ENCODE results near the gene TCEANC.

The TCEANC gene

GRCh38 chrX:13699183-13699826 is 46.4 kb downstream of the TCEANC start:
- Histone ChIP-seq H3K4me3 (ENCODE audit: low read length) (no peak overlapping the region), H3K9me3 (ENCODE audit: control insufficient read depth, insufficient read depth, low read length) (no peaks in the 10 kb centered on the region), H3K27ac (ENCODE audit: low read length) (no peak overlapping the region), H3K27me3 (ENCODE audit: control insufficient read depth, insufficient read depth, low read length) (no peaks in the 10 kb centered on the region), H3K36me3 (ENCODE audit: control insufficient read depth, insufficient read depth, low read length) (no peaks in the 10 kb centered on the region), H3K4me1 (ENCODE audit: control insufficient read depth, insufficient read depth, low read length) (no peaks in the 10 kb centered on the region; the same call in 1 of the 2 replicates)
- WGBS (ENCODE audit: insufficient coverage, insufficient read length) = no CpG with 5 or more reads among the region's 7 CpGs
- no peak for DNase-seq (ENCODE audit: low read depth, low spot score)

GRCh38 chrX:13700380-13700779 is 47.4 kb downstream of the TCEANC start:
- Histone ChIP-seq H3K9me3 (ENCODE audit: control insufficient read depth, insufficient read depth, low read length) (no peaks in the 10 kb centered on the region), H3K27me3 (ENCODE audit: control insufficient read depth, insufficient read depth, low read length) (no peaks in the 10 kb centered on the region), H3K4me3 (ENCODE audit: low read length) (no peak overlapping the region), H3K4me1 (ENCODE audit: control insufficient read depth, insufficient read depth, low read length) (no peaks in the 10 kb centered on the region; the same call in 1 of the 2 replicates), H3K27ac (ENCODE audit: low read length) (no peak overlapping the region), H3K36me3 (ENCODE audit: control insufficient read depth, insufficient read depth, low read length) (no peaks in the 10 kb centered on the region)
- no peak for DNase-seq (ENCODE audit: low read depth, low spot score)
- no CpG with 5 or more reads among the region's 4 CpGs for WGBS (ENCODE audit: insufficient coverage, insufficient read length)

GRCh38 chrX:13702111-13702789 is 49.3 kb downstream of the TCEANC start:
- H3K4me3 ChIP-seq (ENCODE audit: low read length) = no peak overlapping the region
- no peaks in the 10 kb centered on the region for H3K27me3 ChIP-seq (ENCODE audit: control insufficient read depth, insufficient read depth, low read length)
- no CpG with 5 or more reads among the region's 5 CpGs for WGBS (ENCODE audit: insufficient coverage, insufficient read length)
- no peak for DNase-seq (ENCODE audit: low read depth, low spot score)
- H3K9me3 ChIP-seq (ENCODE audit: control insufficient read depth, insufficient read depth, low read length) = no peaks in the 10 kb centered on the region
- H3K36me3 ChIP-seq (ENCODE audit: control insufficient read depth, insufficient read depth, low read length) = no peaks in the 10 kb centered on the region
- no peaks in the 10 kb centered on the region; the same call in 1 of the 2 replicates for H3K4me1 ChIP-seq (ENCODE audit: control insufficient read depth, insufficient read depth, low read length)
- H3K27ac ChIP-seq (ENCODE audit: low read length) = no peak overlapping the region

DNA sequence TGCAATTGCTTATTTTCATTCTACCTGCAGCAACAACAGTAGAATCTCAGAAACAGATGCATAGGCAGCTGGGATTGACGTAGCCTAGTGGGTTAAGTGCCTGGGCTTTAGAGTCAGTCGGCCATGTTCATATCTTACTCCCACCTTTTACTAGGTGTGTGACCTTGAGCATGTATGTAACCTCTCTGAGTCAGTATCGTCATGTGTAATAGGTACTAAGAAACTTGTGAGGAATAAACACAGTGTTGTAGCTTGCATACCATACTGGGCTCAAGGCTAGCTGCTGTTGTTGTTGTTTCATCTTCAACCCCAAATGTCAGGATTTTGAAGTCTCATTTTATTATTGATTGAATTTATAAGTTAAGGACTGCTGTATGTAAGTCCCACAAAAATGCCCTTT is 50.2 kb downstream of the TCEANC start:
- Histone ChIP-seq H3K9me3 (ENCODE audit: control insufficient read depth, insufficient read depth, low read length) (no peaks in the 10 kb centered on the region), H3K4me1 (ENCODE audit: control insufficient read depth, insufficient read depth, low read length) (no peaks in the 10 kb centered on the region; the same call in 1 of the 2 replicates), H3K27me3 (ENCODE audit: control insufficient read depth, insufficient read depth, low read length) (no peaks in the 10 kb centered on the region), H3K4me3 (ENCODE audit: low read length) (no peak overlapping the region), H3K36me3 (ENCODE audit: control insufficient read depth, insufficient read depth, low read length) (no peaks in the 10 kb centered on the region), H3K27ac (ENCODE audit: low read length) (no peak overlapping the region)
- DNase-seq (ENCODE audit: low read depth, low spot score) = no peak
- WGBS (ENCODE audit: insufficient coverage, insufficient read length) = no CpG with 5 or more reads among the region's 3 CpGs

GRCh38 chrX:13703589-13703988 is 50.6 kb downstream of the TCEANC start:
- H3K36me3 ChIP-seq (ENCODE audit: control insufficient read depth, insufficient read depth, low read length) = no peaks in the 10 kb centered on the region
- no peak overlapping the region for H3K27ac ChIP-seq (ENCODE audit: low read length)
- H3K4me3 ChIP-seq (ENCODE audit: low read length) = no peak overlapping the region
- WGBS (ENCODE audit: insufficient coverage, insufficient read length) = no CpG with 5 or more reads among the region's 3 CpGs
- no peaks in the 10 kb centered on the region for H3K27me3 ChIP-seq (ENCODE audit: control insufficient read depth, insufficient read depth, low read length)
- no peaks in the 10 kb centered on the region; the same call in 1 of the 2 replicates for H3K4me1 ChIP-seq (ENCODE audit: control insufficient read depth, insufficient read depth, low read length)
- DNase-seq (ENCODE audit: low read depth, low spot score) = no peak
- H3K9me3 ChIP-seq (ENCODE audit: control insufficient read depth, insufficient read depth, low read length) = no peaks in the 10 kb centered on the region

DNA sequence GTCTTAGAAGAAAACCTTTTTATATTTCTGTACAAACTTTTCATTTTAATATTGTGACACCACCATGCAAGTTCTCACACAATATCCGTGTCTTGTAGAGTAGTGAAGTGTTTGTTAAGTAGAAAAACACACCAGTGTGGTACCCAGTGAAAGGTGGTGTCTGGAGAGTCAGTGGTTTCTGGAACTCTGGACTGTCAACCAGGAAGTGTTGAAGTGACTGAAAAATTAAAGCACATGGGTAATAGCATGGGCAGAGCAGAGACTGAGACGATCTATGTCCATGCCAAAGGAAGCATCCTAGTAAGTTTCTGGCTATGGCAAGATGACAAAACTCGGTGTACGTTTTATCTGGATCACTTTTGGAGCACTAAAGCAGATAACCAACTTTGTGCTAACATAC is 58.2 kb downstream of the TCEANC start:
- Histone ChIP-seq H3K27me3 (ENCODE audit: control insufficient read depth, insufficient read depth, low read length) (no peaks in the 10 kb centered on the region), H3K36me3 (ENCODE audit: control insufficient read depth, insufficient read depth, low read length) (no peaks in the 10 kb centered on the region; the same call in 1 of the 2 replicates), H3K4me1 (ENCODE audit: control insufficient read depth, insufficient read depth, low read length) (no peaks in the 10 kb centered on the region), H3K27ac (ENCODE audit: low read length) (no peak overlapping the region), H3K4me3 (ENCODE audit: low read length) (no peak overlapping the region), H3K9me3 (ENCODE audit: control insufficient read depth, insufficient read depth, low read length) (no peaks in the 10 kb centered on the region)
- no peak for DNase-seq (ENCODE audit: low read depth, low spot score)
- WGBS (ENCODE audit: insufficient coverage, insufficient read length) = no CpG with 5 or more reads among the region's 4 CpGs
